Bronchial epithelial cell (primary cell): ENCODE data around the gene CHCHD4. TPM values are rescaled to one million over a fixed set of nuclear protein-coding genes. Genes with fewer than 3 reads are reported as not detected.

Source experiments
- DNase-seq: peaks from one replicate; pipeline ENCODE4 v3.0.0-alpha.2; 2010; ENCODE audit warnings: low read depth
- FAIRE-seq: peaks from 2 replicates; lab custom pipeline; 2011; peaks lifted over from hg19 to GRCh38; lab: Jason Lieb, UNC
- H3K27me3 ChIP-seq: 2 replicates; pipeline ENCODE4 v1.5.1; 2011; ENCODE audit warnings: low read length; ENCODE audit not compliant: control insufficient read depth, insufficient read depth
- H3K36me3 ChIP-seq: 2 replicates; pipeline ENCODE4 v1.5.1; 2011; ENCODE audit warnings: low read length; ENCODE audit not compliant: control insufficient read depth, insufficient read depth
- H3K4me3 ChIP-seq: 2 replicates; pipeline ENCODE4 v1.5.1; 2011; ENCODE audit warnings: mild to moderate bottlenecking, low read depth, low read length, control low read depth
- CTCF ChIP-seq: IDR thresholded peaks from 2 replicates; pipeline ENCODE4 v1.5.1; 2011; ENCODE audit warnings: mild to moderate bottlenecking, moderate library complexity, low read length, control low read depth, inconsistent platforms; ENCODE audit not compliant: insufficient read depth, severe bottlenecking
- total RNA-seq: library from RNA; depleted of rRNA; stranded (reverse); fragments of >200 nt; gene quantifications from 2 replicates; pipeline ENCODE4 v1.2.1, GENCODE V29; 2014

CHCHD4 gene
- total RNA-seq, 1 donor from 2014 or later, result 32.1 TPM

GRCh38 chr3:14152233-14152962, 27.7 kb upstream of the CHCHD4 start:
- TF ChIP-seq CTCF, result peak; percentile 34
- Histone ChIP-seq H3K36me3 (peaks cover 28% of the 10 kb centered on the region), H3K27me3 (no peaks in the 10 kb centered on the region), H3K4me3 (no peak overlapping the region)
- FAIRE-seq (peak; percentile 60), DNase-seq (no peak)

GRCh38 chr3:14151471-14152083, 26.9 kb upstream of the CHCHD4 start:
- Histone ChIP-seq H3K36me3 (peaks cover 29% of the 10 kb centered on the region), H3K27me3 (no peaks in the 10 kb centered on the region), H3K4me3 (no peak overlapping the region)
- FAIRE-seq, result no peak
- no peak for TF ChIP-seq CTCF
- DNase-seq, result no peak

- H3K4me3 ChIP-seq, result no peak overlapping the region
- no peak for DNase-seq
- TF ChIP-seq CTCF, result no peak
- no peak for FAIRE-seq
- peaks cover 29% of the 10 kb centered on the region for H3K36me3 ChIP-seq
- no peaks in the 10 kb centered on the region for H3K27me3 ChIP-seq
These were observed 26.0 kb upstream of the CHCHD4 start for GRCh38 chr3:14150491-14151230.

GRCh38 chr3:14150078-14150477, 25.4 kb upstream of the CHCHD4 start:
- no peak for TF ChIP-seq CTCF
- Histone ChIP-seq H3K27me3 (no peaks in the 10 kb centered on the region), H3K4me3 (no peak overlapping the region), H3K36me3 (peaks cover 30% of the 10 kb centered on the region)
- DNase-seq (no peak), FAIRE-seq (no peak)

- FAIRE-seq, result no peak
- peaks cover 26% of the 10 kb centered on the region for H3K36me3 ChIP-seq
These were observed 23.6 kb upstream of the CHCHD4 start for GRCh38 chr3:14148041-14148985.

More at GRCh38 chr3:14148041-14148985, 23.6 kb upstream of the CHCHD4 start:
- DNase-seq, result no peak
- Histone ChIP-seq H3K27me3 (no peaks in the 10 kb centered on the region), H3K4me3 (no peak overlapping the region)
- TF ChIP-seq CTCF, result no peak
